Stimulated activated effector memory CD8-positive, alpha-beta T cell treated with anti-CD3 and anti-CD28 coated beads, Interleukin-12 subunit alpha, Interleukin-12 subunit beta, amount 100 ng/mL, for 72 hours (primary cell): ENCODE measurements around the gene PTGES3L.
A peak's percentile ranks its signal among the peaks of the same experiment; 100 is the strongest.
"Not testable (repeated sequence)": the region's sequence is repeated elsewhere in the genome, so short reads cannot be mapped to it uniquely, and the experiment has no call there.

Source experiments
- ATAC-seq: fragments of 150-1000 bp; cut with Tn5 transposase; 2 replicates; pipeline ENCODE4 v1.10.0; 2021
- DNase-seq, 2 donors: peaks; one replicate each; pipeline ENCODE4 v3.0.0; 2021 to 2022; ENCODE audit warnings: low spot score in 2 of 2
- H3K27ac Mint-ChIP-seq: one replicate; pipeline ENCODE4 v1.8.0; 2022; ENCODE audit warnings: mild to moderate bottlenecking, mixed read lengths
- H3K36me3 Mint-ChIP-seq: one replicate; pipeline ENCODE4 v1.8.0; 2022; ENCODE audit warnings: mild to moderate bottlenecking, mixed read lengths
- H3K4me1 Mint-ChIP-seq: one replicate; pipeline ENCODE4 v1.8.0; 2022; ENCODE audit warnings: mixed read lengths
- H3K4me3 Mint-ChIP-seq: one replicate; pipeline ENCODE4 v1.8.0; 2022; ENCODE audit warnings: mild to moderate bottlenecking, mixed read lengths
- H3K9me3 Mint-ChIP-seq: one replicate; pipeline ENCODE4 v1.8.0; 2022; ENCODE audit warnings: mixed read lengths

The PTGES3L gene

DNA sequence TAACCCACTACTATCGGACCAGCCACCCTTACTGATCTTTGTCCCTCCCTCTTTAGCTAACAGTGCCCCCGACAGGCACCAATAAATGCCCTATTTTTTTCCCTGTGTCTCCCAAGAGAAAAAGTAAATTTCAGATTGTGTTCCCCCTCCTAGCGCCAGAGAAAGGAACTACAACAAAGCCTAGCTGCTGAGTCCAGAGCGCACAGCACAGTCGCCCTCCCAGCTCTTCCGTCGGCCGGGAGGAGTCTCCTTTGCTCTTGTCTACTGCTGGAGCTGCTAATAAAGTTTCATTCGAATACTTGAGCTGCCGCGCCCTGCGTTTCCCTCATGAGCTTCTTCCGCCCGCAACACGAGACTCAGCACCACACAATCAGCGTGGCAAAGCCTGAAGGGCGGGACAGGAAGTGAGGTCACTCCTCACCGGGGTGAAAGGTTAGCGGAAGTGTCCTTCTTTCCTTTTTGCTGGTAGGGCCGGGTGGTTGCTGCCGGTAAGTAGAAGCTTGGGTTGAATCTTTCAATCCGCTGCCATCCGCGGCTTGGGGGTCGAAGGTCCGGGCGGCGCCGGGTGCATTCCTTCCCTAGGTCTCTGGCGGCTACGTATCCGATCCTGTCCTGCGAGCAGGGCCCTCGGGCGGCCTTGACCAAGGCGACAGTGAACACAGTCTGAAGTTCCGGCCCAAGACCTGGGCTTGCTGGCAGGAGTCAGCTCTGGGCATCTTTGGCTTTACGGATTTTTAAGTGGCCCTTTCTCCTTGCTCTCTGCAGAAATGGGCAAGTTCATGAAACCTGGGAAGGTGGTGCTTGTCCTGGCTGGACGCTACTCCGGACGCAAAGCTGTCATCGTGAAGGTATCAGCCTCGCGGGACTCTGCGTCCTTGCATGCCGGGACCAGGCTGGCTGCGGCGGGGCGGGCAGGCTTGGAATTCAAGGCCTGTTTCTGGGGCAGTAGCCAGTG is 18.4 kb upstream of the PTGES3L start, which contains the start of gene RPL27:
RPL27 (plus strand) TSS at position 436 of the 955 bp plus-strand sequence; CDS start at position 768, 332 bp downstream.
- Mint-ChIP-seq H3K36me3 (peaks cover 68% of the 10 kb centered on the region), H3K4me3 (peak within 1 kb of the TSS; percentile 94), H3K27ac (peak within 1 kb of the TSS; percentile 99), H3K4me1 (peaks cover 26% of the 10 kb centered on the region), H3K9me3 (no peaks in the 10 kb centered on the region)
- peak; percentile 98 for ATAC-seq
- DNase-seq: peak; percentile 78 to 96

DNA sequence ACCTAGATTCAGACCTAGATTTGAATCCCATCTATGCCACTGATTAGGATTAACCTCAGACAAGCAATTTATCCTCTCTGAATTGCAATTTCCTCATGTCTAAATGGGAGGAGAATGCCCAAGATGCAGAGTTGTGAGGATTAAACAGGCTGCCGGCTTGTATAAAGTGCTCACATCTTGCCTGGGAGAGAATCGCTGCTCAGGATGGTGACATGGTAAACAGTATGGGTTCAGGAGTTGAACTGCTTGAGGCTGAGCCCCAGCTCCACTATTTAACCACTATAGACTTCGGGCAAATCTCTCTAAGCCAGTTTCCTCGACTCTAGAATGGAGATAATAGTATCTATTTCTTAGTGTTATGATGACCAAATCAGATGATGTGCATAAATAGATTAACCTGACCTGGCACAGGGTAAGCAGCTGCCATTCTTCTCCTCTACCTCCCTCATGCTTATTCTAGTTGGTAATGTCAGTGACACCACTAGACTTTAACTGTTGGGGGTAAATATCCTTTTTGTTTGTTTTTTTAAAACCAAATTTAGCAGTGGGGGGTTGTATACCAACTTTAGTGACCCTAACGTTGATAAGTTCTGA is 17.6 kb upstream of the PTGES3L start:
- ATAC-seq: no peak
- Mint-ChIP-seq H3K4me3 (peak overlapping the region; percentile 94), H3K4me1 (peaks cover 26% of the 10 kb centered on the region), H3K36me3 (peaks cover 66% of the 10 kb centered on the region), H3K27ac (peak overlapping the region; percentile 99), H3K9me3 (no peaks in the 10 kb centered on the region)
- DNase-seq: no peak

DNA sequence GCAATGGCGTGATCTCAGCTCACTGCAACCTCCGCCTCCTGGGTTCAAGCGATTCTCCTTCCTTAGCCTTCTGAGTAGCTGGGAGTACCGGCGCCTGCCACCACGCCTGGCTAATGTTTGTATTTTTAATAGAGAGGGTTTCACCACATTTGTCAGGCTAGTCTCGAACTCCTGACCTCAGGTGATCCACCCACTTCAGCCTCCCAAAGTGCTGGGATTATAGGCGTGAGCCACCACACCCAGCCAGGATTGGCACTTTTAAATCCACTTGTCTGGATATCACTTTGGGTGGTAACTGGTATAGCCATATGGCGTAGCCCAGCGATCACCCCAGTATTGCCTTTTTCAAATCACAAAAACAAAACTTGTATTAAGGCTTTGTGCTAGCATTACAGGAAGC is 14.0 kb upstream of the PTGES3L start:
- not testable (repeated sequence) for H3K4me3 Mint-ChIP-seq, H3K9me3 Mint-ChIP-seq, ATAC-seq, DNase-seq
- peak overlapping the region; percentile 53 for H3K27ac Mint-ChIP-seq
- H3K4me1 Mint-ChIP-seq: peaks cover 13% of the 10 kb centered on the region
- H3K36me3 Mint-ChIP-seq: peaks cover 66% of the 10 kb centered on the region

DNA sequence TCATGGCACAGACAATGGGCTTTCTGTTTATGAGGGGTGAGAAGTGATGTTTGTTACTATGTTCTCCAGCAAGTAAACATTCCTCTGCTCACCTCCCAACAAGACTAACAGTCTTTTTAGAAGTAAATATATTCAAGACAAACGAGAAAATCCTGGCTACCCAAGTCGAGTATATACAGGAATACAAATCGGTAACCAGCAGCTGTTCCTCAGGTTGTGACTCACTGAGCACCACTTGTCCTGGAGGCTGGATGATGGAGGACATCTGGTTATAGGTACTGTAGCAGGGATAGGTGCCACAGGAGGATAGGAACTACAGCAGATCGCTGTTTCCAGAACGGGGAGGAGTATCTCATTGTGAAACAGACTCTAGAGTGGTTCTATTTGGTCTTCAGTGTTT is 13.0 kb upstream of the PTGES3L start:
- H3K36me3 Mint-ChIP-seq: peaks cover 66% of the 10 kb centered on the region
- ATAC-seq (no peak), DNase-seq (no peak)
- H3K4me3 Mint-ChIP-seq: no peak overlapping the region
- H3K9me3 Mint-ChIP-seq: no peaks in the 10 kb centered on the region
- H3K27ac Mint-ChIP-seq: peak overlapping the region; percentile 14
- peaks cover 4% of the 10 kb centered on the region for H3K4me1 Mint-ChIP-seq

DNA sequence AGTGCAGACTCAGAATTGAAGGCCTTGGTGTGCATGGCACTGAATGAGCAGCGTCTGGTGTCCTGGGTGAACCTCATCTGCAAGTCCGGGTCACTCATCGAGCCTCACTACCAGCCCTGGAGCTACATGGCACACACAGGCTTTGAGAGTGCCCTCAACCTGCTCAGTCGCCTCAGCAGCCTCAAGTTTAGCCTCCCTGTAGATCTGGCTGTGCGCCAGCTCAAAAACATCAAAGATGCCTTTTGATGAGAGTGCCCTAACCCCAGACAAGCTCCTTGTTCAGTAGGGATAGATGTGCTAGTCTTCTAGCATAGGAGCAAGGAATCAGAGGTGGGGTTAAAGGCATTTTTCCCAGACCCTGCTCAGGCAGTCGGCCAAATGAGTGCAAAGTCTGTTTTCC is 11.6 kb upstream of the PTGES3L start:
- H3K9me3 Mint-ChIP-seq: no peaks in the 10 kb centered on the region

DNA sequence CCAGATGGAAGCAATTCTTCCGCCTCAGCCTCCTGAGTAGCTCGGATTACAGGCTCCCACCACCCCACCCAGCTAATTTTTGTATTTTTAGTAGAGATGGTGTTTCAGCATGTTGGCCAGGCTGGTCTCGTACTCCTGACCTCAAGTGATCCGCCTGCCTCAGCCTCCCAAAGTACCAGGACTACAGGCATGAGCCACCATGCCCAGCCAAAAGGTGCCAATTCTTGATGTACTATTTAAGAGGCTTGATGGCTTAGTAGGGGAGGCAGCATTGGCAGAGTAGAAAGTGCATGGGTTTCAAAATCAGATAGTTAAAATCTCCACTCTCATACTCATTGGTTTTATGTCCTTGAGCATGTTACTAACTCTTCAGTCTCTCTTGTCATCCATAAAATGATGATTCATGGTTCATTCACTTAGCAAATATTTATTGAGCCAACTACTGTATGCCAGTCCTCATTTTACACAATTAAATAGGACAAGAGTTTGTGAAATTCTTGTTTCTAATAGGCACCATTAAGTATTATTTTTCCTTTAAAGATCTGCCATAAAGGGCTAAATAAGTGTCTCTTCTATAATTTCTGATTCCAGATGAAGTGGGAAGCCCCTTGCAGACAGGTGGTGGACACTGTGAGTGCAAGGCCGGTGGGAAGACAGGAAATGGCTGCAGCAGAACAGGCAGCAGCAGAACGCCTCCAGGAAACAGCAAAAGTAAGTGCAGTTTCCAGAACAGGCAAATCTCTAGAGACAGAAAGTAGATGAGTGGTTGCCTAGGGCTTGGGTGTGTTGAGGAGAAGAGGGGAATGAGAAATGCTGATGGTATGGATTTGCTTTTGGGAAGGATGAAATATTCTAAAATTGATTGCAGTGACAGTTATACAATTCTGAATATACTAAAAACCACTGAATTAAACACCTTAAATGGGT is 10.1 kb upstream of the PTGES3L start:
- H3K27ac Mint-ChIP-seq: peak overlapping the region; percentile 74
- no peak for DNase-seq

More for the DNA sequence above, 11.6 kb upstream of the PTGES3L start:
- Mint-ChIP-seq H3K27ac (peak overlapping the region; percentile 23), H3K4me3 (no peak overlapping the region), H3K36me3 (peaks cover 77% of the 10 kb centered on the region), H3K4me1 (no peaks in the 10 kb centered on the region)
- ATAC-seq (no peak), DNase-seq (no peak)

DNA sequence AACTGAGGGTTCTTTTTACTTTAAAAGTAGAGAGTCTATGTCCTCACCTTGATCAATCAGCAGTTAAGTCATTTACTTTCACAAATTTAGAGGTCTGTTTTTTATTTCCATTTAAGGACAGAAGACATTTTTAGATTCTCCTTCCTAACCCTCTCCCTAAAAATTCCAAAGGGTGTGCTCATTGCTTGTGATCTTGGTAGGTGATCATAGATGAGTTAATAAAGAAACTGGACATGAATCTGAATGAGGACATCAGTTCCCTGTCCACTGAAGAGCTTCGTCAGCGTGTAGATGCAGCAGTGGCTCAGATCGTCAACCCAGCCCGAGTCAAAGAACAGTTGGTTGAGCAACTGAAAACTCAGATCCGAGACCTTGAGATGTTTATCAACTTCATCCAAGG is 9.3 kb upstream of the PTGES3L start:
- DNase-seq (no peak), ATAC-seq (no peak)
- H3K9me3 Mint-ChIP-seq: no peaks in the 10 kb centered on the region
- H3K4me1 Mint-ChIP-seq: no peaks in the 10 kb centered on the region
- no peak overlapping the region for H3K27ac Mint-ChIP-seq
- peaks cover 97% of the 10 kb centered on the region for H3K36me3 Mint-ChIP-seq
- H3K4me3 Mint-ChIP-seq: no peak overlapping the region

More for the DNA sequence above, 10.1 kb upstream of the PTGES3L start:
- H3K4me3 Mint-ChIP-seq: no peak overlapping the region
- no peaks in the 10 kb centered on the region for H3K9me3 Mint-ChIP-seq
- no peak for ATAC-seq
- peaks cover 92% of the 10 kb centered on the region for H3K36me3 Mint-ChIP-seq
- H3K4me1 Mint-ChIP-seq: no peaks in the 10 kb centered on the region

DNA sequence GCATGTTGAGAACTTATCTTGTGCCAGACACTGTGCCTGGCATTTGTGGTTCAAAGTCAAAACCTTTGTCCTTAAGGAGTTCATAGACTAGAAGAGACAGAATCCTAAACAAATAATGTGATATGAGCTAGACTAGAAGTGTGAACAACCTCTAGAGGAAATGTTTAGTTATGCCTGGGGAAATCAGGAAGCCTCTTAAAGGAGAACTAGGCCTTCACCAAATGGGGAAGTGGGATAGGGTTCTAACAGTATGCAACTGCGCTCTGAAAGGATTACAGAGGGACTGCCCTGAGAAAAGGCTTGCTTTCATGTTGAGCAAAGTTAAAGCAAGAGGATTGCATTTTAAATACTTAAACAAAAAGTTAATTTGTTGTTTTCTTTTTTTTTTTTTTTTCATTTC is 5.3 kb upstream of the PTGES3L start:
- Mint-ChIP-seq H3K27ac (peak overlapping the region; percentile 35), H3K4me3 (no peak overlapping the region)

DNA sequence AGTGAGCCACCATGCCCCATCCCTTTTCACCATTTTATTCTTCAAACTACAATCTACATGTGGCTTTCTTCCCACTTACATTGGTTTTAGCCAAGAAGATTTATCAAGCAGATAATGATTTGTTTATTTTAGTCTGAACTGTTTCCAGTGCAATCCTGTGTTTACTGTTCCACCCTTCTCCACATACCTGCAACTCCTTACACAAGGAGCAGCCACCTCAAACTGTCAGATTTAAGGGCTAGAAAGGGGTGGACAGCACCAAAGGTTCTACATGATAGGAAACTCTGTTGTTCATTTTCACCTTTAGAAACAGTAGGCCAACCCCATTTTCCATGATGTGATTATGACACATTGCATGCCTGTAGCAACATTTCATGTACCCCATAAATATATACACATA is 2.4 kb upstream of the PTGES3L start:
- peaks cover 73% of the 10 kb centered on the region for H3K36me3 Mint-ChIP-seq
- no peak for DNase-seq
- peak overlapping the region; percentile 95 for H3K4me3 Mint-ChIP-seq
- ATAC-seq: no peak
- H3K9me3 Mint-ChIP-seq: no peaks in the 10 kb centered on the region
- H3K4me1 Mint-ChIP-seq: peaks cover 29% of the 10 kb centered on the region
- H3K27ac Mint-ChIP-seq: peak overlapping the region; percentile 97

More for the DNA sequence above, 5.3 kb upstream of the PTGES3L start:
- Mint-ChIP-seq H3K9me3 (no peaks in the 10 kb centered on the region), H3K36me3 (peaks cover 99% of the 10 kb centered on the region), H3K4me1 (peaks cover 14% of the 10 kb centered on the region)
- DNase-seq (no peak), ATAC-seq (no peak)

DNA sequence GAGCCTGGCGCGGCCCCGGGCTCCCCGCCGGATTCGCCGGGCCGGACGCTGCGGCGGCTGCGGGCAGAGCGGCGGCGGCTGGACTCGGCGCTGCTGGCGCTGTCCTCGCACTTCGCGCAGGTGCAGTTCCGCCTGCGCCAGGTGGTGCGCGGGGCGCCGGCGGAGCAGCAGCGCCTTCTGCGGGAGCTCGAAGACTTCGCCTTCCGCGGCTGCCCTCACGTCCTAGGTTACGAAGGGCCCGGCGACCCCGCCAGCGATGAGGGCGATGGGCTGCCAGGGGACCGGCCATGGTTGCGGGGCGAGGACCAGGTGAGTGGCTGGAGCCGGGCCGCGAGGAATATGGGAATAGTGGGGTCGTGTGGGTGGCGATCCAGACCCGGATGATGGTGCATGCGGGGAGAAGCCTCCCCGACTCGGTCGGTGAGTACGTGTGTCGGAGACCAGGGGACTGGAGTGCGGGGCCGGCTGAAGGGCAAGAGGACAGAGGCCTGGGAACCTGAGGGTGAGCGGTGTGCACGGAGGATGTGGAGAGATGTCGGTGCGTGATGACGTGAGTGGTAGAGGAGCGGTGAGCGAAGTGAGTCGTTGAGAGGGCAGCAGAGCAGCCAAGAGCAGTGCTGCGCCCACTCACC is 1.0 kb upstream of the PTGES3L start:
- ATAC-seq (peak; percentile 95), DNase-seq (peak; percentile 31 to 76)
- peak overlapping the region; percentile 97 for H3K27ac Mint-ChIP-seq
- H3K36me3 Mint-ChIP-seq: peaks cover 59% of the 10 kb centered on the region
- peaks cover 29% of the 10 kb centered on the region for H3K4me1 Mint-ChIP-seq
- peak overlapping the region; percentile 95 for H3K4me3 Mint-ChIP-seq
- H3K9me3 Mint-ChIP-seq: no peaks in the 10 kb centered on the region

DNA sequence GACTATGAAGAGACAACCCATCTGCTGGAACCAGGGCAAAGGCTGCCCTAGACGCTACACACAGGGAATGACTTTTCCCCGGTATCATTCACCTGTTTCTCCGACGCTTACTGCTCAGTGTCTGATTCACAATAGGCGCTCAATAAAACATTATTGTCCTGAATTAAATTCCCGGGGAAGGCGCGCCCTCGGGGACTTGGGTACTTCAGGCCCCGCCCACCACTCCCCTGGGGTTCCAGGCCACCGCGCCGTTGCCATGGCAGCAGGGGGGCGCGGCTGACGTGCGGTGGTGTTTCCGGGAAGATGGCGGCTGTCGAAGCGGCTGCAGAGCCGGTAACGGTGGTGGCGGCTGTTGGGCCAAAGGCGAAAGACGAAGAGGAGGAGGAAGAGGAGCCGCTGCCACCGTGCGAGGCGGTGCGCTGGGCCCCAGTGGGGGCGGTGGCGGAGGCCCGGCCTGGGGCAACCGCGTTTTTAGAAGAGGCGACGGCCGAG is 440 bp upstream of the PTGES3L start, which contains the start of gene RUNDC1:
RUNDC1 (plus strand) TSS at position 292 of the 492 bp plus-strand sequence; CDS start at position 304, 12 bp downstream.
- DNase-seq: peak; percentile 89 to 94
- H3K4me3 Mint-ChIP-seq: peak within 1 kb of the TSS; percentile 95
- peaks cover 53% of the 10 kb centered on the region for H3K36me3 Mint-ChIP-seq
- H3K27ac Mint-ChIP-seq: peak within 1 kb of the TSS; percentile 97
- H3K4me1 Mint-ChIP-seq: peaks cover 29% of the 10 kb centered on the region
- H3K9me3 Mint-ChIP-seq: no peaks in the 10 kb centered on the region
- peak; percentile 88 for ATAC-seq

DNA sequence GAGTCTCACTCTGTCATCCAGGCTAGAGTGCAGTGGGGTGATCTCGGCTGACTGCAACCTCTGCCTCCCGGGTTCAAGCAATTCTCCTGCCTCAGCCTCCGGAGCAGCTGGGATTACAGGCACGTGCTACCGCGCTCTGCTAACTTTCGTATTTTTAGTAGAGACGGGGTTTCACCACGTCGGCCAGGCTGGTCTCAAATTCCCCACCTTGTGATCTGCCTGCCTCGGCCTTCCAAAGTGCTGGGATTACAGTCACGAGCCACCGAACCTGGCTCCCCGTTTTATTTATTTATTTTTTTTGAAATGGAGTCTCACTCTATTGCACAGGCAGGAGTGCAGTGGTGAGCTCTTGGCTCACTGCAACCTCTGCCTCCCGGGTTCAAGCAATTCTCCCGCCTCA is 4.2 kb downstream of the PTGES3L start:
- H3K4me1 Mint-ChIP-seq: peaks cover 20% of the 10 kb centered on the region
- not testable (repeated sequence) for H3K9me3 Mint-ChIP-seq, H3K36me3 Mint-ChIP-seq, ATAC-seq, DNase-seq, H3K4me3 Mint-ChIP-seq, H3K27ac Mint-ChIP-seq

DNA sequence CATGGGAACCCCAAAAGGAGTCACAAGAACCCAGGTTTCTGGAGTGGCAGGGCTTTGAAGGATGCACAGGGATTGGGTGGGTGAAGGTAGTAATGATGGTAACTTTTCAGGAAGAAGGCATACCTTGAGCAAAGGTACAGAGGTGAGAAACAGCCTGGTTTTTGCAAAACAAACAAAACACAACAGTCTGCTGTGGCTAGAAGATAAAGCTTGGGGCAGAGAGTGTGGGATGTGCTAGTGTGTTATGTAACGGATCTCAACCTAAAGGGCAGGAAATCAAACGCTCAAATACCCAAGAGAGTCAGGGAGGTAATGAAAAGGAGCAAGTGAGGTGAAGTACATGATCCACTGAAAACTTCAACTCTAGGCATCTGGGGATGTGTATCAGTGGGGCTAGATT is 4.6 kb downstream of the PTGES3L start:
- H3K4me3 Mint-ChIP-seq: no peak overlapping the region
- no peak overlapping the region for H3K27ac Mint-ChIP-seq
- peaks cover 16% of the 10 kb centered on the region for H3K4me1 Mint-ChIP-seq
- no peaks in the 10 kb centered on the region for H3K9me3 Mint-ChIP-seq
- H3K36me3 Mint-ChIP-seq: peaks cover 4% of the 10 kb centered on the region
- DNase-seq: no peak
- no peak for ATAC-seq

DNA sequence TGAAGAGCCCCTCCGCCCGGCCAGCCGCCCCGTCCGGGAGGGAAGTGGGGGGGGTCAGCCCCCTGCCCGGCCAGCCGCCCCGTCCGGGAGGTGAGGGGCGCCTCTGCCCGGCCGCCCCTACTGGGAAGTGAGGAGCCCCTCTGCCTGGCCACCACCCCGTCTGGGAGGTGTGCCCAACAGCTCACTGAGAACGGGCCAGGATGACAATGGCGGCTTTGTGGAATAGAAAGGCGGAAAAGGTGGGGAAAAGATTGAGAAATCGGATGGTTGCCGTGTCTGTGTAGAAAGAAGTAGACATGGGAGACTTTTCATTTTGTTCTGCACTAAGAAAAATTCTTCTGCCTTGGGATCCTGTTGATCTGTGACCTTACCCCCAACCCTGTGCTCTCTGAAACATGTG is 6.6 kb downstream of the PTGES3L start:
- H3K4me3 Mint-ChIP-seq, DNase-seq, H3K27ac Mint-ChIP-seq, ATAC-seq, H3K36me3 Mint-ChIP-seq, H3K4me1 Mint-ChIP-seq, H3K9me3 Mint-ChIP-seq: not testable (repeated sequence)
